T-helper 17 cell (primary cell): ENCODE data around the gene OR10P1. TPM values are rescaled to one million over a fixed set of nuclear protein-coding genes. Genes with fewer than 3 reads are reported as not detected.

Experiments
- ATAC-seq: fragments of 150-1000 bp; cut with Tn5 transposase; 2 replicates; pipeline ENCODE4 v1.10.0; 2021; ENCODE audit warnings: mild to moderate bottlenecking, moderate library complexity
- DNase-seq, 3 donors: peaks; one replicate each; pipeline versions ENCODE4 v3.0.0 to v3.0.0-alpha.2; 2020 to 2021
- H3K9me3 ChIP-seq: one replicate; pipeline ENCODE4 v1.7.0; 2013; ENCODE audit warnings: low read length, mild to moderate bottlenecking; ENCODE audit not compliant: control insufficient read depth, poor library complexity, severe bottlenecking
- H3K27ac Mint-ChIP-seq: one replicate; pipeline ENCODE4 v1.8.0; 2022; ENCODE audit warnings: mild to moderate bottlenecking, moderate library complexity, mixed read lengths
- H3K27me3 Mint-ChIP-seq: one replicate; pipeline ENCODE4 v1.8.0; 2022; ENCODE audit warnings: mixed read lengths
- H3K36me3 Mint-ChIP-seq: one replicate; pipeline ENCODE4 v1.8.0; 2022; ENCODE audit warnings: low read depth, mixed read lengths
- H3K4me1 Mint-ChIP-seq: one replicate; pipeline ENCODE4 v1.8.0; 2022; ENCODE audit warnings: mild to moderate bottlenecking, mixed read lengths
- H3K4me3 Mint-ChIP-seq: one replicate; pipeline ENCODE4 v1.8.0; 2022; ENCODE audit warnings: mild to moderate bottlenecking, moderate library complexity, mixed read lengths
- total RNA-seq, 4 donors: library from RNA in 2 of 4; stranded (reverse) in 2 of 4; gene quantifications; one replicate each; pipeline ENCODE4 v1.2.3 and lab custom pipeline; 2022 to 2026

Gene OR10P1
- total RNA-seq, 2 donors from 2014 or later: not detected

- H3K27ac Mint-ChIP-seq: no peak overlapping the region
- H3K4me3 Mint-ChIP-seq: no peak overlapping the region
- H3K4me1 Mint-ChIP-seq: peaks cover 19% of the 10 kb centered on the region
- H3K9me3 ChIP-seq: no peaks in the 10 kb centered on the region
- peaks cover 8% of the 10 kb centered on the region for H3K36me3 Mint-ChIP-seq
- H3K27me3 Mint-ChIP-seq: peaks cover 55% of the 10 kb centered on the region
- ATAC-seq (no peak), DNase-seq (no peak)
Observed at GRCh38 chr12:55682087-55682796, 45.5 kb downstream of the OR10P1 start.

GRCh38 chr12:55683676-55684075 lies 47.0 kb downstream of the OR10P1 start:
- Mint-ChIP-seq H3K4me1 (peaks cover 19% of the 10 kb centered on the region), H3K36me3 (peaks cover 8% of the 10 kb centered on the region), H3K27me3 (peaks cover 55% of the 10 kb centered on the region), H3K27ac (no peak overlapping the region), H3K4me3 (no peak overlapping the region)
- DNase-seq (no peak), ATAC-seq (no peak)
- H3K9me3 ChIP-seq: no peaks in the 10 kb centered on the region

- Mint-ChIP-seq H3K4me3 (no peak overlapping the region), H3K36me3 (peaks cover 8% of the 10 kb centered on the region), H3K4me1 (peaks cover 19% of the 10 kb centered on the region), H3K27me3 (peaks cover 46% of the 10 kb centered on the region), H3K27ac (no peak overlapping the region)
- ATAC-seq (no peak), DNase-seq (no peak)
- H3K9me3 ChIP-seq: no peaks in the 10 kb centered on the region
Observed at GRCh38 chr12:55684761-55685370, 48.2 kb downstream of the OR10P1 start.

GRCh38 chr12:55685671-55686070 lies 49.0 kb downstream of the OR10P1 start:
- H3K9me3 ChIP-seq: no peaks in the 10 kb centered on the region
- H3K4me1 Mint-ChIP-seq: peaks cover 19% of the 10 kb centered on the region
- DNase-seq: no peak
- no peak overlapping the region for H3K4me3 Mint-ChIP-seq
- H3K27ac Mint-ChIP-seq: no peak overlapping the region
- H3K36me3 Mint-ChIP-seq: peaks cover 8% of the 10 kb centered on the region
- ATAC-seq: no peak
- H3K27me3 Mint-ChIP-seq: peaks cover 38% of the 10 kb centered on the region

- Mint-ChIP-seq H3K27ac (no peak overlapping the region), H3K36me3 (peaks cover 8% of the 10 kb centered on the region), H3K27me3 (peaks cover 30% of the 10 kb centered on the region), H3K4me1 (peaks cover 11% of the 10 kb centered on the region), H3K4me3 (no peak overlapping the region)
- no peaks in the 10 kb centered on the region for H3K9me3 ChIP-seq
- ATAC-seq: no peak
- DNase-seq: no peak
Observed at GRCh38 chr12:55686366-55687010, 49.8 kb downstream of the OR10P1 start.

Other genes starting within 250 kb of the OR10P1 start
- not detected for gene OR6C65, start 236.4 kb upstream of the OR10P1 start, total RNA-seq
- gene OR6C76, start 210.6 kb upstream of the OR10P1 start, total RNA-seq: not detected
- not detected for gene OR6C2, start 192.8 kb upstream of the OR10P1 start, total RNA-seq
- under 1 TPM in 1 of 2 donors, not detected in 1; 0.52 TPM for gene OR6C70, start 166.8 kb upstream of the OR10P1 start, total RNA-seq
- gene OR6C68, start 144.5 kb upstream of the OR10P1 start, total RNA-seq: not detected
- not detected for gene OR6C4, start 87.3 kb upstream of the OR10P1 start, total RNA-seq
- under 1 TPM in 1 of 2 donors, not detected in 1; 0.30 TPM for gene OR2AP1, start 64.4 kb upstream of the OR10P1 start, total RNA-seq
- gene ITGA7, start 71.0 kb downstream of the OR10P1 start, total RNA-seq: 1 to 10 TPM in 1 of 2 donors, under 1 TPM in 1; 0.70 to 1.4 TPM
- 10 to 100 TPM; 41.1 to 42.0 TPM for gene BLOC1S1, start 79.2 kb downstream of the OR10P1 start, total RNA-seq
- gene RDH5, start 83.5 kb downstream of the OR10P1 start, total RNA-seq: 10 to 100 TPM; 12.9 to 13.8 TPM
- gene CD63, start 92.1 kb downstream of the OR10P1 start, total RNA-seq: 10 to 100 TPM; 83.3 to 83.9 TPM
- 1 to 10 TPM; 6.7 to 9.5 TPM for gene GDF11, start 106.2 kb downstream of the OR10P1 start, total RNA-seq
- gene SARNP, start 180.8 kb downstream of the OR10P1 start, total RNA-seq: 10 to 100 TPM; 37.3 to 38.5 TPM
- 10 to 100 TPM; 16.3 to 20.5 TPM for gene ORMDL2, start 181.1 kb downstream of the OR10P1 start, total RNA-seq
- 10 to 100 TPM; 15.2 to 20.5 TPM for gene DNAJC14, start 192.7 kb downstream of the OR10P1 start, total RNA-seq
- gene MMP19, start 206.0 kb downstream of the OR10P1 start, total RNA-seq: not detected